ENCODE measurements around the gene RFC3. TPM values are rescaled to one million over a fixed set of nuclear protein-coding genes. Genes with fewer than 3 reads are reported as not detected.
"Not testable (repeated sequence)": the region's sequence is repeated elsewhere in the genome, so short reads cannot be mapped to it uniquely, and the experiment has no call there.

RFC3 gene
- total RNA-seq, 2 experiments from 2014 or later, result 51.6 TPM

DNA sequence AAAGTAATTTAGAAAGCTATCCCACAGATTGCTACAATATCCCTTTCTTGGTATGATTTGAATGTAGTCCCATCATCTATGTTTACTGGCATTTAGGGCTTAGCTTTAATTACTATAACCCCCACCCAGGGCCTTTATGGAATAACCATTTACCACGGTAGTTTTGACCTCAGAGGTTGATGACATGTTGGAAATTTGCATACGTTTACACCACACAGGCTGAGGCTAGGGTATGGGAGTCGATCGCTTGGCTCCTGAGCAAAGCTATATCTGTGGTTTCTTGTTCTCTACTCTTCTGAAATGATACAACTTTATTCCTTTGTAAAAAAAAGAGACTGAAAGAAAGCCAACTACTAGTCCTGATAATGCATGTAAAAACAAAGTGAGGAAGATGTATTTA is 28.2 kb upstream of the RFC3 start:
- Mint-ChIP-seq H3K36me3 (ENCODE audit: low read depth) (no peaks in the 10 kb centered on the region), H3K27me3 (ENCODE audit: low read depth) (no peaks in the 10 kb centered on the region), H3K4me1 (ENCODE audit: low read depth) (peaks cover 11% of the 10 kb centered on the region), H3K9me3 (peaks cover 2% of the 10 kb centered on the region), H3K4me3 (no peak overlapping the region), H3K27ac (no peak overlapping the region)
- DNase-seq, result no peak
- CTCF ChIA-PET, result no interaction called here
- intact Hi-C loops (cut with micrococcal nuclease), result no loop called here

DNA sequence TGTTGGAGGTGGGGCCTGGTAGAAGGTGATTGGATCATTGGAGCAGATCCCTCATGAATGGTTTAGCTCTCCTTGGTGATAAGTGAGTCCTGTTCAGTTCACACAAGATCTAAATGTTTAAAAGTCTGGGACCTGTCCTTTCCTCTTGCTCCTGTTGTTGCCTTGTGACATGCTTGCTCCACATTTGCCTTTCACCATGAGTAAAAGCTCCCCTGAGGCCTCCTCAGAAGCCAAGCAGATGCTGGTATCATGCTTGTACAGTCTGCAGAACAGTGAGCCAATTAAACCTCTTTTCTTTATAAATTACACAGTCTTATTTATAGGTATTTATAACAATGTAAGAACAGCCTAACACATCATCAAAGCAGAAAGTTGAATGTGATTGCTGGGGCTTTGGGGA is 24.2 kb upstream of the RFC3 start:
- no peaks in the 10 kb centered on the region for H3K36me3 Mint-ChIP-seq (ENCODE audit: low read depth)
- no peaks in the 10 kb centered on the region for H3K4me1 Mint-ChIP-seq (ENCODE audit: low read depth)
- no peak overlapping the region for H3K27ac Mint-ChIP-seq
- DNase-seq, result no peak
- peaks cover 2% of the 10 kb centered on the region for H3K9me3 Mint-ChIP-seq
- CTCF ChIA-PET, result no interaction called here
- H3K27me3 Mint-ChIP-seq (ENCODE audit: low read depth), result no peaks in the 10 kb centered on the region
- intact Hi-C loops (cut with micrococcal nuclease), result no loop called here
- no peak overlapping the region for H3K4me3 Mint-ChIP-seq

DNA sequence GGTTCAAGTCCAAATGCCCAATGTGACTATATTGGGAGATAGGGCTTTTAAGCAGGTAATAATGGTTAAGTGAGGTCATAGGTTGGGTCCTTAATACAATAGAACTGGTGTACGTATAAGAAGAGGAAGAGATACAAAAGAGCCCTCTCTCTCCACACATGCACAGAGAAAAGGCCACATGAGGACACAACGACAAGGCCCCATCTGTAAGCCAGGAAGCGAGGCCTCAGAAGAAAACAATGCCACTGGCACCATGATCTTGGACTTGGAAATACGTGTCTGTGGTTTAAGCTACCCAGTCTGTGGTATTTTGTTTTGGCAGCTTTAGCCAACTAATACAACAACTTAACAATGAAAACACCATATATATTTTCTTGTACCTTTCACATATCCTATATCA is 23.4 kb upstream of the RFC3 start:
- CTCF ChIA-PET, result no interaction called here
- Mint-ChIP-seq H3K27ac (no peak overlapping the region), H3K9me3 (peaks cover 2% of the 10 kb centered on the region), H3K4me3 (no peak overlapping the region), H3K27me3 (ENCODE audit: low read depth) (no peaks in the 10 kb centered on the region), H3K36me3 (ENCODE audit: low read depth) (no peaks in the 10 kb centered on the region), H3K4me1 (ENCODE audit: low read depth) (no peaks in the 10 kb centered on the region)
- intact Hi-C loops (cut with micrococcal nuclease), result no loop called here
- DNase-seq, result no peak

DNA sequence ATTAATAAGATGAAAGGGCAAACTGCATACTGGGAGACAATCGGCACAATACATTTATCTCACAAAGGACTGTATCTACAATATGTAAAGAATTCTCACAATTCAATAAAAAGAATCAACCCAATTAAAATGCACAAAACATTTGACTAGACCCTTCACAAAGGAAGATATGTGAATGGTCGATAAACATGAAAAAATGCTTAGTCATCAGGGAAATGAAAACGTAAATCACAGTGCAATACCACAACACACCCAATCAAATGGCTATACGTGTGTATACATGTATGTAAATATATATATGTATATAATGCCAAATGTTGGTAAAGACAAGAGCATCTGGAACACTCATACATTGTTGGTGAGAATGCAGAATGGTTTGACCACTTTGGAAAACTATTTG is 21.9 kb upstream of the RFC3 start:
- Mint-ChIP-seq H3K27ac (no peak overlapping the region), H3K9me3 (peaks cover 2% of the 10 kb centered on the region), H3K27me3 (ENCODE audit: low read depth) (peaks cover 2% of the 10 kb centered on the region), H3K4me1 (ENCODE audit: low read depth) (peaks cover 7% of the 10 kb centered on the region), H3K36me3 (ENCODE audit: low read depth) (no peaks in the 10 kb centered on the region), H3K4me3 (no peak overlapping the region)
- no peak for DNase-seq
- intact Hi-C loops (cut with micrococcal nuclease), result no loop called here
- CTCF ChIA-PET, result no interaction called here

DNA sequence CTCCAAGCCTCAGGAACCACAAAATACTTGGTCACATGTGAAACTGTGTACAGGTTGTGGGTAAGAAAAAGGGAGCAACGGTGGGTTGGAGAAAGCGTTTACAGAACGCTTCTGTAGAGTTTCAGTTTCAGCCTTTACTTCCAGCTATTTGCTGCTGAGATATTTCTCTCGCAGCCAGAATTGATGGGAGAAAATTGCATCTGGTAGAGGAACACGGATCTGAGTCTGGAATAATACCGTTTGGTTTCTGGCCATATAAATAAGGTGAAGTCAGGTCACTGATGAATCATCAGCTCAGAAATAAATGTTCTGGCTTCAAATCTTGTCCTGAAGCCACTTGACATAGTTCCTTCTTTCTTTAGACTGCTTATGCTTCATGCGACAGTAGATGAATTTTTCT is 20.3 kb upstream of the RFC3 start:
- peaks cover under 1% of the 10 kb centered on the region for H3K9me3 Mint-ChIP-seq
- H3K4me1 Mint-ChIP-seq (ENCODE audit: low read depth), result peaks cover 7% of the 10 kb centered on the region
- CTCF ChIA-PET, result no interaction called here
- no peak for DNase-seq
- no peak overlapping the region for H3K4me3 Mint-ChIP-seq
- intact Hi-C loops (cut with micrococcal nuclease), result no loop called here
- H3K27me3 Mint-ChIP-seq (ENCODE audit: low read depth), result peaks cover 5% of the 10 kb centered on the region
- H3K27ac Mint-ChIP-seq, result no peak overlapping the region
- no peaks in the 10 kb centered on the region for H3K36me3 Mint-ChIP-seq (ENCODE audit: low read depth)

DNA sequence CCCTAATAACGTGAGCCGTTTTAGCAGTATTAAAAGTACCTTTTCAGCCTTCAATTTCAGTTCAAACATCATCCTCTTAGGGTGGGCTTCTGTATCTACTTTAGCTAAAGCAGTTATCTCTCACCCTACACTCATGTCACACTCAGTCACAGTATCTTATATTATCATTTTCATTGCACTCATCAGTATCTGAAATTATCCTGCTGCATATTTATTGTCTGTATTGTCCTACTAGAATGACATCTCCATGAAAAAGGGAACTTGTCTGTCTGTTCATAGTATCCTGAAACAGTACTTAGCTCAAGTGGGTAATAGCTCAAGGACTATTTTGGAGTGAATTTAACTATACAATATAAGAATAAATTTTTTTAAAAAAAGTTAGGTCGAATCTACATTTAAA is 19.9 kb upstream of the RFC3 start:
- no peak for DNase-seq
- H3K36me3 Mint-ChIP-seq (ENCODE audit: low read depth), result no peaks in the 10 kb centered on the region
- H3K4me1 Mint-ChIP-seq (ENCODE audit: low read depth), result peaks cover 7% of the 10 kb centered on the region
- no peak overlapping the region for H3K4me3 Mint-ChIP-seq
- no peak overlapping the region for H3K27ac Mint-ChIP-seq
- H3K9me3 Mint-ChIP-seq, result no peaks in the 10 kb centered on the region
- CTCF ChIA-PET, result interaction anchor here (1.1 kb wide), 1 partner anchor 70 kb away, joined by 3 read pairs; no protein-coding TSS in a partner anchor
- H3K27me3 Mint-ChIP-seq (ENCODE audit: low read depth), result peaks cover 5% of the 10 kb centered on the region
- intact Hi-C loops (cut with micrococcal nuclease), result no loop called here

DNA sequence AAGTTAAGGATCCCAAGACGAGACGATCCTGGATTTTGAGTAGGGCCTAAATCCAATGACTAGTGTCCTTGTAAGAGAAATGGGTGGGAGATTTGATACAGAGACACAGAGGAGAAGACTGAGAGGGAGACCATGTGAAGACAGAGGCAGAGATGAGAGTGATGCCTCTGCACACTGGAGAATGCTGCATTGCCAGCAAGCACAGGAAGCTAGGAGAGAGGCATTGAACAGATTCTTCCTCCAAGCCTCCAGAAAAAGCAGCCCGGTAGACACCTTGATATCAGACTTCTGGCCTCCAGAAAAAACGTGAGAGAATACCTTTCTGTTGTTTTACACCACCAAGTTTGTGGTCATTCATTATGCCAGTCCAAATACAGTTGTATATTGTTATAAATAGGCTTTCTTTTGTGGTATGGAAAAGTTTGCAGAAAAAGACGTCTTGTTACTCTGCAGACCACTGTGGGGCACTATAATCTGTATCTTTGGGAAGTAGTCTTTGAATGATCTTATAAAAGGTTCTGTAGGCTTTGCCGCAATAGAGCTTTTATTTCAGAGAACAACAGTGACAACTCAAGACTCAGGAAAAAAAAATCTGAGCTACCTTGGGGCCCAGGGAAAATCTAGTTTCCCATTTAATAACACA is 17.9 kb upstream of the RFC3 start:
- Mint-ChIP-seq H3K4me1 (ENCODE audit: low read depth) (peaks cover 7% of the 10 kb centered on the region), H3K4me3 (no peak overlapping the region), H3K27me3 (ENCODE audit: low read depth) (peaks cover 6% of the 10 kb centered on the region), H3K27ac (no peak overlapping the region), H3K36me3 (ENCODE audit: low read depth) (no peaks in the 10 kb centered on the region), H3K9me3 (no peaks in the 10 kb centered on the region)
- no peak for DNase-seq
- intact Hi-C loops (cut with micrococcal nuclease), result loop anchor here (1.0 to 5.0 kb wide), 3 partner anchors 277 to 1365 kb away; no protein-coding TSS in a partner anchor
- CTCF ChIA-PET, result interaction anchor here (0.6 to 1.4 kb wide), 9 partner anchors 12 to 1358 kb away, joined by 3 to 6 read pairs (median 4); no protein-coding TSS in a partner anchor

DNA sequence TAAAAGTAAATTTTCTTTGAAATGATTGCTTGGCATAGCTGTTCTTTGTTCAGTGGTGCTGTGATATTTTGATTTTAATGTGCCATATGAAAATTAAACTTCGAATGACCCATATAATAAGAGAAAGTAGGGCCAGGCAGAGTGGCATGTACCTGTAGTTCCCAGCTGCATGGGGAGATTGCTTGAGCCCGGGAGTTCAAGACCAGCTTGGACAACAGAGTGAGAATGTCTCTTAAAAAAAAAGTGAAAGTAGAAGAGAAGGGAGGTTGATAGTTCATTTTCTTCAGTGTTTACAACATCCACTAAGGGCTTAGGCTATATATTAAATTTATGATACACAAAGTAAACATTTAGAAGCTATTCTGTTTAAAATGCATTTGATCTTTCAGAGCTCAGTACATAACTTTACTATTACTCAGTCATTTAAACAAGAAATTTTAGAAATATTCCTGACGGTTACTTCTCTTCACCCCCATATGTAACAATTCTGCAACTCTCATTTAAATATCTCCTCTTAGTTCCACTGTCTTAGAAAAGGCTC is 17.2 kb upstream of the RFC3 start:
- intact Hi-C loops (cut with micrococcal nuclease), result loop anchor here (1.0 to 5.0 kb wide), 3 partner anchors 277 to 1364 kb away; no protein-coding TSS in a partner anchor
- peaks cover 6% of the 10 kb centered on the region for H3K27me3 Mint-ChIP-seq (ENCODE audit: low read depth)
- H3K27ac Mint-ChIP-seq, result no peak overlapping the region
- no peaks in the 10 kb centered on the region for H3K9me3 Mint-ChIP-seq
- DNase-seq, result no peak
- CTCF ChIA-PET, result interaction anchor here (0.6 to 1.4 kb wide), 8 partner anchors 11 to 1357 kb away, joined by 3 to 6 read pairs (median 4); no protein-coding TSS in a partner anchor
- no peak overlapping the region for H3K4me3 Mint-ChIP-seq
- H3K36me3 Mint-ChIP-seq (ENCODE audit: low read depth), result no peaks in the 10 kb centered on the region
- H3K4me1 Mint-ChIP-seq (ENCODE audit: low read depth), result peaks cover 7% of the 10 kb centered on the region

DNA sequence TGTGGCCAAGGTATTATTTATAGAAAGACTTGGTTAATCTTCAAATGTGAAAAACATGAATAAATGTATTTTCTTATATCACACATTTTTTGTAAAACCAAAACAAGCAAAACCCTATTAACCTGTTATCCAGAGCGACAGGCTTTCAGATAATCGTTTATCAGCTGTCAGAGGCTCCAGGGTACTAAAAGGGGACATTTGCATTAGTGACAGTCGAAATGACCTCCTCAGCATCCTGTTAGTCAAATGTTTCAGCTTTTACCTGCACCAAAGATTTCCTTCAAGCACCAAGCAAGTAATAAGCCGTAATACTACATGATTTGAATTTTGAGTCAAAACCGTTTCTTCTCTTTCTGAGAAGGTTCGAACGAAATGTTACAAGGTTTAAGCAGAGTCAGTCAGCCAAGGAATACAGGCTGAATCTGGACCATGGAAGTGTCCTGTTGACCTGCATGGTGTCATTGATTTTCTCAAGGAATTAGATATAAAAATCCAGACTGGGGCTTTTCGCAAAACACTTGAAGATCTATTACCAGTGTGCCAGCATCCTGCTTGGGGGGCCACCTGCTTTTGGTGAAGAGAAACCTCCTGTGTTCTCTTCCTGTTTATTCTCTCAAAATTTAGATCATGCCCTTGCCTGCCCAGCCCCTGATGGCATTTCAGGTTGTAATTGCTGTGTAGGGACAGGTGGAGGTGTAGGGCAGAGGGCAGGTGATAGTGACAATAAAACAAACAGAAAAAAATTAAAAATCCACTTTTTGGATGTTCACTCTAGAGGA is 11.3 kb upstream of the RFC3 start:
- H3K4me1 Mint-ChIP-seq (ENCODE audit: low read depth), result no peaks in the 10 kb centered on the region
- CTCF ChIA-PET, result no interaction called here
- no peak for DNase-seq
- H3K4me3 Mint-ChIP-seq, result no peak overlapping the region
- no peak overlapping the region for H3K27ac Mint-ChIP-seq
- intact Hi-C loops (cut with micrococcal nuclease), result no loop called here
- H3K27me3 Mint-ChIP-seq (ENCODE audit: low read depth), result peaks cover 9% of the 10 kb centered on the region
- H3K9me3 Mint-ChIP-seq, result no peaks in the 10 kb centered on the region
- H3K36me3 Mint-ChIP-seq (ENCODE audit: low read depth), result no peaks in the 10 kb centered on the region

DNA sequence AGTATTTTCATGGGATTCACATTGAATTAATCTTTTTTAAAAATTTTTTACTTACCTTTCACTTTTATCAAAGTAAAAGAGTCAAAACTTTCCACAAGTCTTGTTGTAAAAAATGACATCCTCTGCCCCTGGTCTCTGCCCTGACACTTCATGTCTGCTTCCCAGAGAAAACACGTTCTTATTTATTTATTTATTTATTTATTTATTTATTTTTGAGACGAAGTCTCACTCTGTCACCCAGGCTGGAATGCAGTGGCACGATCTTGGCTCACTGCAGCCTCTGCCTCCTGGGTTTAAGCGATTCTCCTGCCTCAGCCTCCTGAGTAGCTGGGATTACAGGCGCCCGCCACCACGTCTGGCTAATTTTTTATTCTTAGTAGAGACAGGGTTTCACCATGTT is 5.1 kb upstream of the RFC3 start:
- H3K36me3 Mint-ChIP-seq (ENCODE audit: low read depth); DNase-seq; H3K9me3 Mint-ChIP-seq; CTCF ChIA-PET; H3K4me3 Mint-ChIP-seq; H3K27ac Mint-ChIP-seq; H3K27me3 Mint-ChIP-seq (ENCODE audit: low read depth); H3K4me1 Mint-ChIP-seq (ENCODE audit: low read depth): not testable (repeated sequence)
- intact Hi-C loops (cut with micrococcal nuclease), result loop anchor here (10.0 kb wide), 1 partner anchor 1228 kb away; the partner anchor contains the start of gene PDS5B

DNA sequence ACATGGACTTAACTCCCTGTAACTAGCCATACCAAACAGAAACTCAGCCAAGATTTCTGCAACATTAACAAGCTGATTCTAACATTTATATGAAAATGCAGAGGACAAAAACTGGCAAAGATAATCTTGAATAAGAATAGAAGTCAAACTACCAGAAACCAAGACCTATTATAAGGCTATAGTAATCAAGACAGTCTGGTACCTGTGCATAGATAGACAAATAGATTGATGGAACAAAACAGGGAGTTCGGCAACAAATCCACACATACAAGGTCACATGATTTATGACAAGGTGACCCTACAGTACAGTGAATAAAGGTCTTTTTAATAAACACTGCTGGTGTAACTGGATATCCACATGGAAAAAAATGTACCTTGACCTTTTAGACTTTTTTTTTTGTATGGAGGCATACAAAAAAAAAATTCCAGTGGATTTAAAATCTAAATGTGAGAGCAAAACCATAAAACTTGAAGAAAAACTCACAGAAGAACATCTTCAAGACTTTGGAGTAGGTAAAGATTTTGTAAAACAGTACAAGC is 2.9 kb upstream of the RFC3 start:
- intact Hi-C loops (cut with micrococcal nuclease), result loop anchor here (5.0 to 10.0 kb wide), 2 partner anchors 1230 to 1347 kb away; partner anchors contain the start of gene PDS5B
- no peaks in the 10 kb centered on the region for H3K9me3 Mint-ChIP-seq
- H3K4me1 Mint-ChIP-seq (ENCODE audit: low read depth), result peaks cover 16% of the 10 kb centered on the region
- H3K27ac Mint-ChIP-seq, result no peak overlapping the region
- no peak overlapping the region for H3K4me3 Mint-ChIP-seq
- H3K36me3 Mint-ChIP-seq (ENCODE audit: low read depth), result peaks cover 9% of the 10 kb centered on the region
- CTCF ChIA-PET, result no interaction called here
- peaks cover 3% of the 10 kb centered on the region for H3K27me3 Mint-ChIP-seq (ENCODE audit: low read depth)
- no peak for DNase-seq

DNA sequence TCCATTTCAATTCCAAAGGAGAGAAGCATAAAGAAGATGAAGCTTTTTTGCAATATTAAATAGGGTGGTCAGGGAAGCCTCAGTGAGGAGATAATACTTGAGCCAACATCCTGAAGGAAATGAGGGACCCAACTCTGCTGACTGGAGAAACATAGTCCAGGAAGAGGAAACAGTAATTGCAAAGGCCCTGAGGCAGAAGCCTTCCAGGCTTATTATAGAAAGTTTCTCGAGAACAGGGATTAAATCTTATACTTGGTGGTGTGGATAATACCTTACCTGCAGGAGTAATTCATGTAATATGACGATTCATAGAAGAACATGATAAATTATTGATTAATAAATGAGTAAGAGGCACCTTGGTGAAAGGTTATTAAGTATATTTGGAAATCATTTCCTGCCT is 1.0 kb upstream of the RFC3 start:
- intact Hi-C loops (cut with micrococcal nuclease), result loop anchor here (5.0 to 10.0 kb wide), 2 partner anchors 1232 to 1345 kb away; partner anchors contain the start of gene PDS5B
- no peak overlapping the region for H3K27ac Mint-ChIP-seq
- no peaks in the 10 kb centered on the region for H3K9me3 Mint-ChIP-seq
- H3K4me3 Mint-ChIP-seq, result no peak overlapping the region
- H3K36me3 Mint-ChIP-seq (ENCODE audit: low read depth), result peaks cover 20% of the 10 kb centered on the region
- H3K4me1 Mint-ChIP-seq (ENCODE audit: low read depth), result peaks cover 20% of the 10 kb centered on the region
- DNase-seq, result no peak
- no peaks in the 10 kb centered on the region for H3K27me3 Mint-ChIP-seq (ENCODE audit: low read depth)
- CTCF ChIA-PET, result no interaction called here

Data from activated naive CD4-positive, alpha-beta T cell treated with anti-CD3 and anti-CD28 coated beads for 36 hours (primary cell).